Measurements from ENCODE around the gene BCL2L1.

The BCL2L1 gene

GRCh38 chr20:31680286-31681127, 42.2 kb downstream of the BCL2L1 start:
- no peak for TF ChIP-seq CTCF (IDR thresholded peaks at IDR 0.05; ENCODE audit: low read depth, low read length)

GRCh38 chr20:31679357-31680285, 43.0 kb downstream of the BCL2L1 start:
- no peak for DNase-seq (ENCODE audit: extremely low read depth, low read depth)

More at GRCh38 chr20:31680286-31681127, 42.2 kb downstream of the BCL2L1 start:
- no peak for DNase-seq (ENCODE audit: extremely low read depth, low read depth)

GRCh38 chr20:31678389-31679356, 44.0 kb downstream of the BCL2L1 start:
- no peak for TF ChIP-seq CTCF (IDR thresholded peaks at IDR 0.05; ENCODE audit: low read depth, low read length)
- no peak for DNase-seq (ENCODE audit: extremely low read depth, low read depth)

More at GRCh38 chr20:31679357-31680285, 43.0 kb downstream of the BCL2L1 start:
- TF ChIP-seq CTCF (IDR thresholded peaks at IDR 0.05; ENCODE audit: low read depth, low read length): no peak

GRCh38 chr20:31677553-31678260, 45.0 kb downstream of the BCL2L1 start:
- no peak for TF ChIP-seq CTCF (IDR thresholded peaks at IDR 0.05; ENCODE audit: low read depth, low read length)
- no peak for DNase-seq (ENCODE audit: extremely low read depth, low read depth)

- TF ChIP-seq CTCF (IDR thresholded peaks at IDR 0.05; ENCODE audit: low read depth, low read length): no peak
These were observed 46.1 kb downstream of the BCL2L1 start for GRCh38 chr20:31676609-31676989.

GRCh38 chr20:31675828-31676608, 46.6 kb downstream of the BCL2L1 start:
- DNase-seq (ENCODE audit: extremely low read depth, low read depth): no peak
- no peak for TF ChIP-seq CTCF (IDR thresholded peaks at IDR 0.05; ENCODE audit: low read depth, low read length)

More at GRCh38 chr20:31676609-31676989, 46.1 kb downstream of the BCL2L1 start:
- no peak for DNase-seq (ENCODE audit: extremely low read depth, low read depth)

All from AG09319 (cell line).